Neuronal stem cell (in vitro differentiated cells): ENCODE measurements around the gene TPCN2.

ENCODE experiments used
- DNase-seq: peaks from one replicate; pipeline ENCODE4 v3.0.0-alpha.2; 2013; ENCODE audit warnings: low spot score
- H2AFZ ChIP-seq: one replicate; pipeline ENCODE4 v1.6.1; 2013; ENCODE audit warnings: mild to moderate bottlenecking, low read length, inconsistent platforms
- H2AK5ac ChIP-seq: 2 replicates; pipeline ENCODE4 v1.6.1; 2013; ENCODE audit warnings: low read depth, mild to moderate bottlenecking, inconsistent platforms, low read length, moderate library complexity, mixed read lengths
- H2BK120ac ChIP-seq: 2 replicates; pipeline ENCODE4 v1.6.1; 2013; ENCODE audit warnings: low read depth, mild to moderate bottlenecking, inconsistent platforms, low read length, moderate library complexity, mixed read lengths
- H2BK12ac ChIP-seq: one replicate; pipeline ENCODE4 v1.6.1; 2013; ENCODE audit warnings: low read length, inconsistent platforms
- H2BK15ac ChIP-seq: 2 replicates; pipeline ENCODE4 v1.6.1; 2013; ENCODE audit warnings: mild to moderate bottlenecking, low read length, inconsistent platforms, mixed read lengths
- H2BK5ac ChIP-seq: one replicate; pipeline ENCODE4 v1.6.1; 2013; ENCODE audit warnings: inconsistent platforms, mild to moderate bottlenecking, low read length, moderate library complexity
- H3K14ac ChIP-seq: one replicate; pipeline ENCODE4 v1.6.1; 2013; ENCODE audit warnings: low read length, inconsistent platforms
- H3K18ac ChIP-seq: 2 replicates; pipeline ENCODE4 v1.6.1; 2013; ENCODE audit warnings: low read length, inconsistent platforms
- H3K23ac ChIP-seq: 2 replicates; pipeline ENCODE4 v1.6.1; 2013; ENCODE audit warnings: low read depth, mild to moderate bottlenecking, mixed read lengths, low read length, inconsistent platforms; ENCODE audit not compliant: poor library complexity
- H3K27ac ChIP-seq: replicated peaks from 3 replicates; pipeline ENCODE4 v1.5.1; 2013; ENCODE audit warnings: low read length, inconsistent platforms
- H3K27me3 ChIP-seq, 3 experiments: 2 replicates each; pipeline ENCODE4 v1.6.1; 2013; ENCODE audit warnings: low read length in 3 of 3, mild to moderate bottlenecking in 2 of 3, inconsistent platforms in 1 of 3, low read depth in 1 of 3, mixed read lengths in 1 of 3, moderate library complexity in 1 of 3; ENCODE audit not compliant: control insufficient read depth in 3 of 3, insufficient read depth in 3 of 3
- H3K36me3 ChIP-seq, 2 donors: replicated peaks in 1 of 2; 2 replicates each; pipeline ENCODE4 v1.6.1; 2013; ENCODE audit warnings: low read length in 2 of 2; ENCODE audit not compliant: control insufficient read depth in 2 of 2, insufficient read depth in 2 of 2
- H3K4ac ChIP-seq: 2 replicates; pipeline ENCODE4 v1.6.1; 2013; ENCODE audit warnings: inconsistent platforms, mild to moderate bottlenecking, low read length, moderate library complexity
- H3K4me1 ChIP-seq, 2 donors: 1 replicate in 1 of 2; 2 replicates in 1 of 2; pipeline ENCODE4 v1.6.1; 2013; ENCODE audit warnings: low read length in 2 of 2, low read depth in 1 of 2; ENCODE audit not compliant: control insufficient read depth in 2 of 2, insufficient read depth in 1 of 2
- H3K4me2 ChIP-seq: one replicate; pipeline ENCODE4 v1.6.1; 2013; ENCODE audit warnings: mild to moderate bottlenecking, low read length, inconsistent platforms; ENCODE audit not compliant: insufficient read depth, poor library complexity, severe bottlenecking
- H3K4me3 ChIP-seq, 2 donors: 2 replicates each; pipeline ENCODE4 v1.5.1; 2013; ENCODE audit warnings: low read length in 2 of 2, mild to moderate bottlenecking in 2 of 2, inconsistent platforms in 1 of 2, moderate library complexity in 1 of 2
- H3K79me1 ChIP-seq: one replicate; pipeline ENCODE4 v1.6.1; 2013; ENCODE audit warnings: low read depth, mild to moderate bottlenecking, inconsistent platforms, low read length, moderate library complexity
- H3K9ac ChIP-seq: one replicate; pipeline ENCODE4 v1.6.1; 2013; ENCODE audit warnings: mild to moderate bottlenecking, low read depth, low read length, inconsistent platforms; ENCODE audit not compliant: poor library complexity
- H3K9me3 ChIP-seq, 2 donors: replicated peaks in 1 of 2; 2 replicates each; pipeline versions ENCODE3 to v1.6.1; 2013; ENCODE audit warnings: low read length in 2 of 2, mild to moderate bottlenecking in 2 of 2, inconsistent platforms in 1 of 2, low read depth in 1 of 2, mixed read lengths in 1 of 2, moderate library complexity in 1 of 2; ENCODE audit not compliant: control insufficient read depth in 2 of 2, insufficient read depth in 1 of 2
- H4K8ac ChIP-seq: one replicate; pipeline ENCODE4 v1.6.1; 2013; ENCODE audit warnings: low read depth, mild to moderate bottlenecking, inconsistent platforms, low read length, moderate library complexity
- H4K91ac ChIP-seq: one replicate; pipeline ENCODE4 v1.6.1; 2013; ENCODE audit warnings: low read length, low read depth, mild to moderate bottlenecking, inconsistent platforms; ENCODE audit not compliant: poor library complexity
- WGBS, 2 donors: extraction: QIAGEN DNeasy Blood & Tissue Kit; methylation state at CpG; one replicate each; pipeline ENCODE4 v1.1.7; 2013; ENCODE audit warnings: missing lambda C conversion rate in 2 of 2, mixed read lengths in 1 of 2; ENCODE audit not compliant: insufficient read length in 2 of 2, insufficient replicate concordance in 1 of 2; ENCODE audit errors: extremely low coverage in 2 of 2; 5-methylcytosine and 5-hydroxymethylcytosine counted together

Gene TPCN2

GRCh38 chr11:69144316-69145049, 95.8 kb downstream of the TPCN2 start:
- H3K27me3 ChIP-seq, result no peaks in the 10 kb centered on the region
- no peak overlapping the region for H2BK15ac ChIP-seq
- peaks cover 1% of the 10 kb centered on the region for H3K79me1 ChIP-seq
- no peak overlapping the region for H3K18ac ChIP-seq
- no peak overlapping the region for H3K27ac ChIP-seq
- H3K14ac ChIP-seq, result no peak overlapping the region
- H2BK12ac ChIP-seq, result no peak overlapping the region
- no peak overlapping the region for H2AK5ac ChIP-seq
- H2AFZ ChIP-seq, result no peak overlapping the region
- H3K4ac ChIP-seq, result no peak overlapping the region
- H3K4me2 ChIP-seq, result no peak overlapping the region
- no peak overlapping the region for H4K8ac ChIP-seq
- no peak overlapping the region for H4K91ac ChIP-seq
- H3K36me3 ChIP-seq, result peaks cover 0 to 2% of the 10 kb centered on the region in 2 donors
- no peak overlapping the region for H3K23ac ChIP-seq
- H3K9me3 ChIP-seq, result peaks cover 6 to 11% of the 10 kb centered on the region in 2 donors
- DNase-seq, result no peak
- WGBS, 2 donors, result no CpG with 5 or more reads among the region's 7 CpGs
- no peak overlapping the region for H2BK5ac ChIP-seq
- H3K9ac ChIP-seq, result peak overlapping the region; percentile 37
- no peak overlapping the region for H3K4me3 ChIP-seq
- no peak overlapping the region for H2BK120ac ChIP-seq
- H3K4me1 ChIP-seq, result no peaks in the 10 kb centered on the region

- H2BK120ac ChIP-seq, result no peak overlapping the region
- DNase-seq, result no peak
- peaks cover 0 to 2% of the 10 kb centered on the region in 2 donors for H3K36me3 ChIP-seq
- WGBS, 2 donors, result no CpG with 5 or more reads among the region's 4 CpGs
- no peaks in the 10 kb centered on the region for H3K27me3 ChIP-seq
- no peak overlapping the region for H2AFZ ChIP-seq
- H3K23ac ChIP-seq, result no peak overlapping the region
- H3K4me3 ChIP-seq, result no peak overlapping the region
- no peak overlapping the region for H2BK5ac ChIP-seq
- H2BK12ac ChIP-seq, result no peak overlapping the region
- no peaks in the 10 kb centered on the region for H3K4me1 ChIP-seq
- no peak overlapping the region for H4K91ac ChIP-seq
- no peak overlapping the region for H3K18ac ChIP-seq
- H3K27ac ChIP-seq, result no peak overlapping the region
- no peak overlapping the region for H4K8ac ChIP-seq
- H3K9me3 ChIP-seq, result peaks cover 6 to 11% of the 10 kb centered on the region in 2 donors
- no peak overlapping the region for H3K14ac ChIP-seq
- no peak overlapping the region for H3K4ac ChIP-seq
- H3K79me1 ChIP-seq, result peaks cover 1% of the 10 kb centered on the region
- H2BK15ac ChIP-seq, result no peak overlapping the region
- no peak overlapping the region for H3K4me2 ChIP-seq
- H3K9ac ChIP-seq, result no peak overlapping the region
- no peak overlapping the region for H2AK5ac ChIP-seq
Observed at GRCh38 chr11:69145050-69145380, 96.3 kb downstream of the TPCN2 start.

GRCh38 chr11:69148377-69148762, 99.6 kb downstream of the TPCN2 start:
- no peak overlapping the region for H4K8ac ChIP-seq
- H3K9me3 ChIP-seq, result peaks cover 6 to 11% of the 10 kb centered on the region in 2 donors
- no peak overlapping the region for H3K14ac ChIP-seq
- peaks cover 1% of the 10 kb centered on the region for H3K79me1 ChIP-seq
- H3K36me3 ChIP-seq, result peaks cover 0 to 2% of the 10 kb centered on the region in 2 donors
- no peak overlapping the region for H2BK12ac ChIP-seq
- H3K4me2 ChIP-seq, result no peak overlapping the region
- no CpG with 5 or more reads among the region's 13 CpGs for WGBS, 2 donors
- H4K91ac ChIP-seq, result no peak overlapping the region
- DNase-seq, result no peak
- H3K9ac ChIP-seq, result no peak overlapping the region
- no peak overlapping the region for H2BK15ac ChIP-seq
- H3K27me3 ChIP-seq, result peaks cover 0 to 13% (median 0%) of the 10 kb centered on the region in 3 experiments
- H3K18ac ChIP-seq, result no peak overlapping the region
- H3K4ac ChIP-seq, result no peak overlapping the region
- H3K23ac ChIP-seq, result no peak overlapping the region
- no peak overlapping the region for H2BK120ac ChIP-seq
- H2AK5ac ChIP-seq, result peak overlapping the region; percentile 9
- no peak overlapping the region for H2AFZ ChIP-seq
- no peak overlapping the region for H3K27ac ChIP-seq
- no peak overlapping the region for H3K4me3 ChIP-seq
- no peak overlapping the region for H2BK5ac ChIP-seq
- H3K4me1 ChIP-seq, result peaks cover 4 to 10% of the 10 kb centered on the region in 2 donors

- Histone ChIP-seq H2AFZ (no peak overlapping the region), H2BK120ac (no peak overlapping the region), H3K4me3 (no peak overlapping the region), H4K8ac (no peak overlapping the region), H3K14ac (no peak overlapping the region), H3K9me3 (peaks cover 6 to 11% of the 10 kb centered on the region in 2 donors), H3K4ac (no peak overlapping the region), H3K18ac (peak overlapping the region; percentile 58), H2AK5ac (peak overlapping the region; percentile 9), H3K9ac (no peak overlapping the region), H3K27ac (no peak overlapping the region), H2BK5ac (no peak overlapping the region), H3K4me1 (peaks cover 4 to 13% of the 10 kb centered on the region in 2 donors), H2BK15ac (no peak overlapping the region), H3K27me3 (peaks cover 0 to 13% (median 0%) of the 10 kb centered on the region in 3 experiments), H3K4me2 (no peak overlapping the region), H4K91ac (no peak overlapping the region), H3K23ac (no peak overlapping the region), H3K36me3 (peaks cover 0 to 2% of the 10 kb centered on the region in 2 donors), H3K79me1 (peaks cover 1% of the 10 kb centered on the region), H2BK12ac (no peak overlapping the region)
- DNase-seq, result no peak
- WGBS, 2 donors, result no CpG with 5 or more reads among the region's 9 CpGs
Observed at GRCh38 chr11:69148806-69149205, 100.1 kb downstream of the TPCN2 start.
